HepG2 (cell line): ENCODE results near the gene ADCY5. TPM values are rescaled to one million over a fixed set of nuclear protein-coding genes. Genes with fewer than 3 reads are reported as not detected.
A peak's percentile ranks its signal among the peaks of the same experiment; 100 is the strongest.

Experiments used
- BRD4 ChIP-seq: sonication (generic); formaldehyde crosslinking; IDR thresholded peaks from 2 replicates; pipeline ENCODE4 v1.4.0; 2020; ENCODE audit warnings: missing genetic modification reagents
- CAMTA2 ChIP-seq: sonication (generic); formaldehyde crosslinking; IDR thresholded peaks from 2 replicates; pipeline ENCODE4 v1.4.0; 2020; ENCODE audit warnings: mild to moderate bottlenecking, missing genetic modification reagents, borderline replicate concordance
- CREM ChIP-seq, 2 experiments: sonication (generic) in 1 of 2; formaldehyde crosslinking in 1 of 2; IDR thresholded peaks; 2 replicates each; pipeline versions ENCODE4 v1.4.0 to v1.6.1; 2016 to 2020; ENCODE audit warnings: antibody characterized with exemption in 1 of 2, mild to moderate bottlenecking in 1 of 2, missing genetic modification reagents in 1 of 2
- HMGXB4 ChIP-seq, 2 experiments: sonication (generic) in 1 of 2; formaldehyde crosslinking in 1 of 2; IDR thresholded peaks; 2 replicates each; pipeline versions ENCODE4 v1.4.0 to v1.6.1; 2018 to 2020; ENCODE audit warnings: missing genetic modification reagents in 2 of 2, borderline replicate concordance in 1 of 2, low read depth in 1 of 2, mild to moderate bottlenecking in 1 of 2, missing biosample characterization in 1 of 2
- KLF12 ChIP-seq: sonication (generic); formaldehyde crosslinking; IDR thresholded peaks from 2 replicates; pipeline ENCODE4 v1.4.0; 2020; ENCODE audit warnings: missing genetic modification reagents, borderline replicate concordance
- MIER2 ChIP-seq: IDR thresholded peaks from 2 replicates; pipeline ENCODE4 v1.6.1; 2016; ENCODE audit warnings: missing biosample characterization, missing genetic modification reagents
- MYNN ChIP-seq: sonication (generic); formaldehyde crosslinking; IDR thresholded peaks from 2 replicates; pipeline ENCODE4 v1.4.0; 2020; ENCODE audit warnings: mild to moderate bottlenecking, low read depth, missing genetic modification reagents
- SALL2 ChIP-seq: sonication (generic); formaldehyde crosslinking; IDR thresholded peaks from 2 replicates; pipeline ENCODE4 v1.8.1; 2023; ENCODE audit warnings: mild to moderate bottlenecking, missing genetic modification reagents, inconsistent platforms
- STAT6 ChIP-seq: sonication (generic); formaldehyde crosslinking; IDR thresholded peaks from 2 replicates; pipeline ENCODE4 v1.4.0; 2020; ENCODE audit warnings: missing genetic modification reagents, mild to moderate bottlenecking, borderline replicate concordance
- TBL1XR1 ChIP-seq: fragments of 150-350 bp; IDR thresholded peaks from 2 replicates; pipeline ENCODE4 v1.6.1; 2014; ENCODE audit warnings: borderline replicate concordance, low read length; ENCODE audit not compliant: partially characterized antibody
- ZBED4 ChIP-seq: sonication (generic); formaldehyde crosslinking; IDR thresholded peaks from 2 replicates; pipeline ENCODE4 v1.4.0; 2020; ENCODE audit warnings: missing genetic modification reagents, borderline replicate concordance
- ZBTB42 ChIP-seq: sonication (generic); formaldehyde crosslinking; IDR thresholded peaks from 2 replicates; pipeline ENCODE4 v1.5.0; 2020; ENCODE audit warnings: mild to moderate bottlenecking, missing genetic modification reagents
- ZNF281 ChIP-seq: sonication (generic); formaldehyde crosslinking; IDR thresholded peaks from 2 replicates; pipeline ENCODE4 v1.4.0; 2020; ENCODE audit warnings: missing genetic modification reagents, borderline replicate concordance
- ZNF572 ChIP-seq: sonication (generic); formaldehyde crosslinking; IDR thresholded peaks from 2 replicates; pipeline ENCODE4 v1.5.1; 2020; ENCODE audit warnings: mild to moderate bottlenecking, missing genetic modification reagents
- ZNF83 ChIP-seq: sonication (generic); formaldehyde crosslinking; IDR thresholded peaks from 2 replicates; pipeline ENCODE4 v1.4.0; 2020; ENCODE audit warnings: missing genetic modification reagents, mild to moderate bottlenecking, borderline replicate concordance
- ZSCAN31 ChIP-seq: sonication (generic); formaldehyde crosslinking; IDR thresholded peaks from 2 replicates; pipeline ENCODE4 v1.5.0; 2020; ENCODE audit warnings: low read depth, mild to moderate bottlenecking, missing genetic modification reagents
- polyA plus RNA-seq, 8 experiments: library from polyadenylated mRNA; depleted of rRNA in 3 of 8; stranded (reverse) in 7 of 8; unstranded in 1 of 8; fragments of >200 nt; fragmentation: Illumina TruSeq in 4 of 8; extraction: Trizol in 4 of 8; gene quantifications; 2 replicates each; pipeline versions ENCODE4 v1.2.1 to v1.2.3, GENCODE V29; 2011 to 2016; ENCODE audit warnings: low read depth in 4 of 8, missing spikeins in 1 of 8, mixed read lengths in 1 of 8; ENCODE audit not compliant: insufficient read depth in 1 of 8
- total RNA-seq, 5 experiments: library from RNA; depleted of rRNA; stranded (reverse); fragments of >200 nt; fragmentation: Illumina TruSeq; extraction: Trizol; gene quantifications; 2 replicates each; pipeline ENCODE4 v1.2.3, GENCODE V29; 2016; ENCODE audit warnings: low read depth in 1 of 5

ADCY5 gene
- total and polyA plus RNA-seq, 2 of the 13 experiments (the other 11 are each of a cell fraction or from before 2014, with no cell fraction given) = not detected

- TF ChIP-seq CAMTA2 (CRISPR knock-in tag) = no peak
- peak; percentile 20; the same call in 1 of the 2 replicates for TF ChIP-seq ZNF281 (CRISPR knock-in tag)
- no peak for TF ChIP-seq ZSCAN31 (CRISPR knock-in tag)
- TF ChIP-seq BRD4 = no peak
- TF ChIP-seq KLF12 (CRISPR knock-in tag) = 0 out of 2 replicates have a peak, but pooled peaks have one; percentile 57
- TF ChIP-seq ZNF572 (CRISPR knock-in tag) = no peak
- 0 out of 2 replicates have a peak, but pooled peaks have one; percentile 67 for TF ChIP-seq ZNF83 (CRISPR knock-in tag)
- peak; percentile 73 for TF ChIP-seq ZBED4 (CRISPR knock-in tag)
- TF ChIP-seq CREM (IDR thresholded peaks at IDR 0.05) = no peak
- no peak for TF ChIP-seq CREM (CRISPR knock-in tag; IDR thresholded peaks at IDR 0.05)
- no peak for TF ChIP-seq STAT6 (CRISPR knock-in tag)
- peak; percentile 100 for TF ChIP-seq MIER2 (CRISPR knock-in tag)
- TF ChIP-seq ZBTB42 (CRISPR knock-in tag) = no peak
- no peak for TF ChIP-seq TBL1XR1
- peak; percentile 93; the same call in 1 of the 2 replicates for TF ChIP-seq MYNN (CRISPR knock-in tag)
- TF ChIP-seq SALL2 (CRISPR knock-in tag) = peak; percentile 51; the same call in 1 of the 2 replicates
- 0 out of 4 replicates have a peak, but pooled peaks have one; percentile 25 to 43 for TF ChIP-seq HMGXB4 (CRISPR knock-in tag; IDR thresholded peaks at IDR 0.05; ENCODE audit: borderline replicate concordance in 1 of 2, low read depth in 1 of 2)
These were observed 162.4 kb downstream of the ADCY5 start (continued) for GRCh38 chr3:123286308-123287023.
